Gastrocnemius medialis (tissue), 4 donors: Measurements from ENCODE around the gene TMEM74B.

ENCODE experiments used
- POLR2A ChIP-seq, 2 donors: fragments of 450-650 bp; IDR thresholded peaks; one replicate each; pipeline ENCODE4 v1.6.1; 2017; ENCODE audit warnings: antibody characterized with exemption in 2 of 2, mild to moderate bottlenecking in 2 of 2, moderate library complexity in 2 of 2
- TF ChIP-seq, protein P1 (sequence below), 5 experiments: fragments of 450-650 bp in 3 of 5; fragments of 200-600 bp in 2 of 5; sonication (generic) in 2 of 5; IDR thresholded peaks in 4 of 5; conservative IDR thresholded peaks in 1 of 5; 1 replicate in 4 of 5; 2 replicates in 1 of 5; pipeline ENCODE4 v1.5.1; 2016 to 2019; ENCODE audit warnings: antibody characterized with exemption in 5 of 5, mild to moderate bottlenecking in 3 of 5, moderate library complexity in 3 of 5

- TF ChIP-seq, protein P1, sequence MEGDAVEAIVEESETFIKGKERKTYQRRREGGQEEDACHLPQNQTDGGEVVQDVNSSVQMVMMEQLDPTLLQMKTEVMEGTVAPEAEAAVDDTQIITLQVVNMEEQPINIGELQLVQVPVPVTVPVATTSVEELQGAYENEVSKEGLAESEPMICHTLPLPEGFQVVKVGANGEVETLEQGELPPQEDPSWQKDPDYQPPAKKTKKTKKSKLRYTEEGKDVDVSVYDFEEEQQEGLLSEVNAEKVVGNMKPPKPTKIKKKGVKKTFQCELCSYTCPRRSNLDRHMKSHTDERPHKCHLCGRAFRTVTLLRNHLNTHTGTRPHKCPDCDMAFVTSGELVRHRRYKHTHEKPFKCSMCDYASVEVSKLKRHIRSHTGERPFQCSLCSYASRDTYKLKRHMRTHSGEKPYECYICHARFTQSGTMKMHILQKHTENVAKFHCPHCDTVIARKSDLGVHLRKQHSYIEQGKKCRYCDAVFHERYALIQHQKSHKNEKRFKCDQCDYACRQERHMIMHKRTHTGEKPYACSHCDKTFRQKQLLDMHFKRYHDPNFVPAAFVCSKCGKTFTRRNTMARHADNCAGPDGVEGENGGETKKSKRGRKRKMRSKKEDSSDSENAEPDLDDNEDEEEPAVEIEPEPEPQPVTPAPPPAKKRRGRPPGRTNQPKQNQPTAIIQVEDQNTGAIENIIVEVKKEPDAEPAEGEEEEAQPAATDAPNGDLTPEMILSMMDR (IDR thresholded peaks at IDR 0.05 in 4 of 5, conservative IDR thresholded peaks at IDR 0.05 in 1 of 5), result no peak
- no peak for TF ChIP-seq POLR2A (IDR thresholded peaks at IDR 0.05)
Measured at GRCh38 chr20:1199964-1200363, 15.2 kb upstream of the TMEM74B start.
